NCI-H524 treated with DMSO at 0.1 percent for 48 hours (cell line): ENCODE results near the gene TUBB6.

Source experiments
- DNase-seq: peaks from one replicate; lab custom pipeline; 2025; lab: John Stamatoyannopoulos, UW

TUBB6 gene

GRCh38 chr18:12291161-12291560, 16.9 kb upstream of the TUBB6 start:
- DNase-seq = no peak

GRCh38 chr18:12291690-12292089, 16.4 kb upstream of the TUBB6 start:
- no peak for DNase-seq

- no peak for DNase-seq
These were observed 14.2 kb upstream of the TUBB6 start for GRCh38 chr18:12293831-12294230.

GRCh38 chr18:12295389-12296086, 12.5 kb upstream of the TUBB6 start:
- no peak for DNase-seq

DNA sequence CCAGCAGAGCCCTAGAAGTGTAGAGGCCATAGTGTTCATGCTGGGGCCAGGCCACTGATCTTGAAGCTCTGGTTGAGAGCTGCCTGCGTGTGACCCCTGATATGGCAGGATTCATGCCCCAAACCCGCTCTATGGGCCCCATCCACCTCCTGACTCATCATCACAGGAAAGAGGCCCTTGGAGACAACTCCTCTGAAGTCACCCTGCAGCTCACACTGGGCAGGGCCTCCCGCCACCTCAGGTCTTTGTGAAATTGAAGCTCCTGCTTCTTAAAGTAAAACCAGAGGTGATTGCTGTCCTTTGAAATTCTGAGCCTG, 12.0 kb upstream of the TUBB6 start:
- DNase-seq = no peak

- DNase-seq = no peak
These were observed 11.6 kb upstream of the TUBB6 start for GRCh38 chr18:12296457-12296856.

- DNase-seq = no peak
These were observed 8.2 kb upstream of the TUBB6 start for GRCh38 chr18:12299862-12300261.

DNA sequence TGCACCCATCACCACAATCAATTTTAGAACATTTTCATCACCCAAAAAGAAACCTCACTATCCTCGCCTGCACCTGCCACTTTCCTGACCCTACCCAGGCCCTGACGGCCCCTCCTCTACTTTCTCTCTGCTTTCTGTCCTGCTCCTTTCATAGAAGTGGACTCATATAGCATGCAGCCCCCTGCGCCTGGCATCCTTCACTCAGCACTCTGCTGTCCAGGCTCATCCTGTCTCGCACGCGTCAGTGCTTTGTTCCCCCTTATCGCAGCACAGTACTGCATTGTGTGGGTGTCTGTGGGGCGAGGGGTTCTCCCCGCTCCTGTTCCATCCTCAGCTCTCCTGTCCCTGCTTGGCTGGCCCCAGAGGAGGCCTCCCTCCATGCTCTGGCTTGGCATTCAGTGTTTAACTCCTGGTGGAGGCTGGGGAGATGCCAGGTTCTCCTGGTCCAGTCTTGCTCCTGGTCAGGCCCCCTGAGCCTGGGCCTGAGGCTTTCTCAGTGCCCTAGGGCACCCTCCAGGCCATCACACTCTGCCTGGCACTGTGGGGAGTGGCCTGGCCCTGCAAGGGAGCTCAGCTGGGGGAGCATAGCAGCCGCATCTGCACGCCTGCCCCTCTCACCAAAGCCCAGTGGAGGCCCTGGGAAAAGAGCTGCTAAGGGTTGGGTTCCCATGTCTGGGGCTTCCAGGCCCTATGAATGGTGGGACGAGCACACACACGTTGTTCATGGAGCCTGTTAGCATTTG, 6.6 kb upstream of the TUBB6 start:
- no peak for DNase-seq

GRCh38 chr18:12302391-12303147, 5.5 kb upstream of the TUBB6 start:
- no peak for DNase-seq

GRCh38 chr18:12304351-12305210, 3.5 kb upstream of the TUBB6 start:
- DNase-seq = no peak

- DNase-seq = no peak
These were observed 2.8 kb upstream of the TUBB6 start for GRCh38 chr18:12305211-12305610.

- no peak for DNase-seq
These were observed 2.0 kb upstream of the TUBB6 start for GRCh38 chr18:12305930-12306629.

DNA sequence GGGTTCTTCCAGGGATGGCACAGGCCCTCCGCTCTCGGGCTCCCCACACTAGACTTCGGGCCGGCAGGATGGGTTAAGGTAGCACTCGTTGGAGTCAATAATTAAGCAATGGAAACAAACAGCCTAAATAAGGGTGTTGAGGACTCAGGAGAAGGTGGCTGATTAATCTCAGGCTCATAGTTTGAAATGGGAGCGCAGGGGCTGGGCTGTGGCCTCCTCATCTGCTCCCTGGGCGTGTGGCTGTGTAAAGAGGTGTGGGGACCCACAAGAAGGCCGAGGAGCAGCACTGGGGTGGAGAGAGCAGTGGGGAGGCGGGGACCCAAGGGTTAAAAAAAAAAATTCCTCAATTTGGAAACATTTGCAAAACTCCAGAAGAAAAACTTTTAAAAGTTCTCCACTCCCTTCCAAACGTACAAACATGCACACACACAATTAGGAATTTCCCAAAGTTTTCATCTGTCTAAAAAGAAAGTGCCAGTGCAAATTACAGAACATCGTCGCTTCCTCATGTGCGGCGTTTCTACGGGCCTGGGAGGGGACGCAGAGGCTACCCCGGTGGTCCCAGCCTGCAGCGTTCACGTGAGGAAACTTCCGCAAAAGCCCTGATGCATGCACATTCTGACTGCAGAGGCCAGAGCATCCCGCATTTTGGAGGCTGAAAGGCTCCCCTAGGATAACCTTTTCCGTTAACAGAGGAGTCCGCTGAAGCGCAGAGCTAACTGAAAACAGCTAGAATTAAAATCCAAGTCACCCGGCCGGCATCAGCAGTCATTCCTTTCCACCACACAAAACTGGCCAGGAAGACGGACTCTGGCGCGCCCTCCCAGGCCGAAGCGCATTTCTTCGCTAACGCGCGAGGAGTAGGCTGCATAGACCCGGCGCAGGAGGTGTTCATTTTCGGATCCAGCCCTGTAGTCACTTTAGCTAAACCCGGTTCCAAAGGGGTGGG, 1.0 kb upstream of the TUBB6 start:
- no peak for DNase-seq

GRCh38 chr18:12308386-12309100, 502 bp downstream of the TUBB6 start:
- DNase-seq = no peak

DNA sequence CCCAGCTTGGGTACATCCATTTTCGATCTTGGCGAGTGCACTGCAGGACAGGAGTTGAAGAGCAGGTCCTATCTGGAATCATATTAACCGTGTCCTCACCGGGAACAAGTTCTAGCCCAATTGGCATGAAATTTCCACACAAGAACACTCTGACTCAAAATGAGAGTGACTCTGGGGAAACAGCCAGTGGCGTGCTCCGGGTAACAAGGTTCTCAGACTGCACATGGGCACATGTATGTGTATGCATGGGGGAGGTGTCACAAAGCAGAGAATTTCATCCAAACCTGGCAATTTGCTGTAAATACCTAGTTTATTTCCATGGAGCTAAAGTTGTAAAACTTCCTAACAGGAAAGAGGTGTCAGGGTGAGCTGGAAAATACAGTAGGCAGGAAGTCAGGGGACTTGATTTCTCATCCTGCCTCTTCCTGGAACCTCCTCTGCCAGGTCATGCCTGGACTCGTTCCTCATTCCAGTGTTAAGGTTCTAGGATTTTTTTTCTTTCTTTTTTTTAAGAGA, 1.7 kb downstream of the TUBB6 start:
- no peak for DNase-seq

DNA sequence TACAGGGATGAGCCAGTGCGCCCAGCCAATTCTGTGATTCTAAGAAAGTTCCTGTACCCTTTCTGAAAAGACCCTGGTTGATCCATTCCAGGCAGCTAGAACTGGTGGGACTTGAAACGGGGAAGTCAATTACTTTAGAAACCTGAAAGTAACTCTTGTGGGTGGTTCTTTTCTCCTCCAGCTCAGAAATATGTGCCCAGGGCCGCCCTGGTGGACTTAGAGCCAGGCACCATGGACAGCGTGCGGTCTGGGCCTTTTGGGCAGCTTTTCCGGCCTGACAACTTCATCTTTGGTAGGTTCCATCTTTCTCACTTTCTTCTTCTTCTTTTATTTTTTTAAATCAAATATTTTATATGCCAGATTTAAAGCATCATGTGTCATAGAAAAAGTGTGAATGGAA, 2.7 kb downstream of the TUBB6 start:
- no peak for DNase-seq

DNA sequence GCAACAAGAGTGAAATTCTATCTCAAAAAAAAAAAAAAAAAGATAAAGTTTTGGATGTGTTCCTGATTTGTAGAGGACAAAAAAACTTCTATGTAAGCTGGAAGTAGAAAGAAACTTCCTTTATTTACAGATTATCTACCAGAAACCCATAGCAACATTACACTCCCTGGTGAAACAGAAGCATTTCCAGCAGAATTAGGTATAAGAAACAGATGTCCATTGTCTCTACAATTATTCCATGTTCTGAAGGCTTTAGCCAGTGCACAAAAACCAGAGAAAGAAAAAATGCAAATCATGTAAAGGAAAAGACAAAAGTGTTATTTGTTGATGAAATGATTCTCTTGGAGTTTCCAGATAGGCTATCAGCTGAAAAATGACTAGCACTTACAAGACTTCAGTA, 4.9 kb downstream of the TUBB6 start:
- no peak for DNase-seq

DNA sequence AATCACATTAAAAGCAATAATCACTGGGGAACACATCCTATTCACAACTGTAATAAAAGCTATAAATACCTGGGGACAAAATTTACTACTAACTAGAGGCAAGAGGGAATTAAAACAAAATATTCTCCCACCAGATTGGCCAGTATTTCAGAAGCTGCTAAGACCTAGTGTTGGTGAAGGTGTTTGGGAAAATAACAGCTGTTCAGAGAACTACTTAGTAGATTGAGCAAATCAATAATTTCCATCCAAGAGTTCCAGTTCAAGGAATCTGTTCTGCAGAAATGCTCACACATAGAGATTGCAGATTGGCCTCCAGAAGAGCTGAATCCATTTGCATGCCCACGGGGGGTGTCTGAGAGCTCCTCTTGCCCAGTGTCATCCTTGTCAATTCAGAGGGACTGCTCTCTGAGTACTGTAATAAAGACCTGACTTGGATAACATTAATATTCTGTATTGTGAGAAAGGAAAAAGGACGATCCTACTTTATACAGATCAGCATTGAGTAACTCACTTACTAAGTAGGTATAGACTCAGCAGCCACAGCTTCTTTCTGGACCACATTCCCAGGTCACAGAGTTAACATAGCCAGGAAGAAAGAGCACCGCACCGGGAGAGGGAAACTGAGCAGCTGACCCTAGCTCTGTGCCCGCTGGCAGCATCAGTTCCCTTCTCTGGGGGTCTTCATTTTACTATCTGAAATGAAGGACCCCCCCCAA, 5.6 kb downstream of the TUBB6 start:
- DNase-seq = no peak
